Left lobe of liver (tissue), 2 donors: ENCODE measurements around the gene RAP1GAP. TPM values are rescaled to one million over a fixed set of nuclear protein-coding genes. Genes with fewer than 3 reads are reported as not detected.

Source experiments
- ATAC-seq: fragments of 200-7000 bp; cut with Tn5 transposase; one replicate; pipeline ENCODE4 v1.9.1; 2020; ENCODE audit warnings: mild to moderate bottlenecking, moderate library complexity
- DNase-seq: peaks from one replicate; pipeline ENCODE4 v3.0.0-alpha.2; 2020; ENCODE audit warnings: low spot score
- total RNA-seq: library from RNA; stranded (reverse); gene quantifications from one replicate; pipeline ENCODE4 v1.2.1, GENCODE V29; 2021
- donor health status: DM: no; HTN: no; CAD: no; lungs with moderate emphysema.
- donor health status: DM: no; HTN: yes; CAD: no.

Gene RAP1GAP
- total RNA-seq, 1 donor from 2014 or later, result 10.8 TPM

GRCh38 chr1:21596628-21597027, 72.5 kb downstream of the RAP1GAP start:
- ATAC-seq (no peak), DNase-seq (no peak)

- DNase-seq, result no peak
- no peak for ATAC-seq
Measured at GRCh38 chr1:21596174-21596573, 73.0 kb downstream of the RAP1GAP start.

GRCh38 chr1:21594935-21595897, 73.9 kb downstream of the RAP1GAP start:
- ATAC-seq (peak; percentile 59), DNase-seq (no peak)

- ATAC-seq, result no peak
- no peak for DNase-seq
Measured at GRCh38 chr1:21594501-21594900, 74.7 kb downstream of the RAP1GAP start.

GRCh38 chr1:21593231-21593630, 75.9 kb downstream of the RAP1GAP start:
- ATAC-seq (no peak), DNase-seq (no peak)

GRCh38 chr1:21592086-21592865, 76.9 kb downstream of the RAP1GAP start:
- ATAC-seq (no peak), DNase-seq (no peak)

- DNase-seq, result no peak
Measured at GRCh38 chr1:21590934-21591333, 78.2 kb downstream of the RAP1GAP start.

GRCh38 chr1:21590126-21590880, 78.9 kb downstream of the RAP1GAP start:
- ATAC-seq, result no peak
- no peak for DNase-seq

More at GRCh38 chr1:21590934-21591333, 78.2 kb downstream of the RAP1GAP start:
- no peak for ATAC-seq

GRCh38 chr1:21589618-21590017, 79.5 kb downstream of the RAP1GAP start:
- ATAC-seq, result no peak
- DNase-seq, result no peak

GRCh38 chr1:21587602-21587953, 81.6 kb downstream of the RAP1GAP start:
- DNase-seq, result no peak
- ATAC-seq, result no peak

GRCh38 chr1:21586846-21587601, 82.1 kb downstream of the RAP1GAP start:
- no peak for DNase-seq

GRCh38 chr1:21586222-21586621, 82.9 kb downstream of the RAP1GAP start:
- DNase-seq (no peak), ATAC-seq (no peak)

More at GRCh38 chr1:21586846-21587601, 82.1 kb downstream of the RAP1GAP start:
- ATAC-seq, result peak; percentile 59

- no peak for ATAC-seq
- DNase-seq, result no peak
Measured at GRCh38 chr1:21585037-21585436, 84.1 kb downstream of the RAP1GAP start.

GRCh38 chr1:21584096-21584495, 85.1 kb downstream of the RAP1GAP start:
- ATAC-seq, result no peak

GRCh38 chr1:21579791-21580190, 89.4 kb downstream of the RAP1GAP start:
- DNase-seq (no peak), ATAC-seq (peak; percentile 54)

More at GRCh38 chr1:21584096-21584495, 85.1 kb downstream of the RAP1GAP start:
- DNase-seq, result no peak

- DNase-seq, result no peak
- no peak for ATAC-seq
Measured at GRCh38 chr1:21577933-21578332, 91.2 kb downstream of the RAP1GAP start.

GRCh38 chr1:21577324-21577723, 91.8 kb downstream of the RAP1GAP start:
- DNase-seq (no peak), ATAC-seq (no peak)

GRCh38 chr1:21576798-21577187, 92.4 kb downstream of the RAP1GAP start:
- DNase-seq (no peak), ATAC-seq (no peak)

- ATAC-seq (no peak), DNase-seq (no peak)
Measured at GRCh38 chr1:21576031-21576797, 92.9 kb downstream of the RAP1GAP start.
